CD14-positive monocyte (primary cell): ENCODE measurements around the gene ST6GALNAC2. TPM values are rescaled to one million over a fixed set of nuclear protein-coding genes. Genes with fewer than 3 reads are reported as not detected.

Source experiments
- DNase-seq, 3 donors: peaks; one replicate each; pipeline ENCODE4 v3.0.0-alpha.2; 2011 to 2022
- H2AFZ ChIP-seq: 2 replicates; pipeline ENCODE4 v1.6.0; 2012; ENCODE audit warnings: mild to moderate bottlenecking, low read depth, low read length, inconsistent platforms; ENCODE audit not compliant: insufficient read depth, poor library complexity, severe bottlenecking
- H3K27ac ChIP-seq, 2 donors: 1 replicate in 1 of 2; 2 replicates in 1 of 2; pipeline ENCODE4 v1.5.1; 2012 to 2013; ENCODE audit warnings: low read length in 2 of 2, control low read depth in 1 of 2, inconsistent platforms in 1 of 2, low read depth in 1 of 2, mild to moderate bottlenecking in 1 of 2
- H3K27me3 ChIP-seq, 2 donors: one replicate each; pipeline versions ENCODE4 v1.6.0 to v1.6.1; 2011 to 2013; ENCODE audit warnings: low read length in 2 of 2; ENCODE audit not compliant: control insufficient read depth in 2 of 2, insufficient read depth in 2 of 2
- H3K36me3 ChIP-seq, 2 donors: replicated peaks in 1 of 2; 1 replicate in 1 of 2; 2 replicates in 1 of 2; pipeline versions ENCODE4 v1.5.1 to v1.6.1; 2012 to 2013; ENCODE audit warnings: low read length in 2 of 2, control low read depth in 1 of 2, inconsistent platforms in 1 of 2, mild to moderate bottlenecking in 1 of 2; ENCODE audit not compliant: insufficient read depth in 2 of 2, control insufficient read depth in 1 of 2
- H3K4me1 ChIP-seq, 2 donors: 1 replicate in 1 of 2; 2 replicates in 1 of 2; pipeline versions ENCODE4 v1.5.1 to v1.6.1; 2012 to 2013; ENCODE audit warnings: low read length in 2 of 2, control low read depth in 1 of 2, inconsistent platforms in 1 of 2, mild to moderate bottlenecking in 1 of 2, moderate library complexity in 1 of 2; ENCODE audit not compliant: insufficient read depth in 2 of 2, control insufficient read depth in 1 of 2
- H3K4me2 ChIP-seq: replicated peaks from 2 replicates; pipeline ENCODE3; 2012; ENCODE audit warnings: low read length, moderate library complexity, mild to moderate bottlenecking; ENCODE audit not compliant: poor library complexity, severe bottlenecking; ENCODE audit errors: extremely low read depth
- H3K4me3 ChIP-seq, 3 experiments: fragments of 200-600 bp in 1 of 3; sonication (generic) in 1 of 3; replicated peaks in 1 of 3; 1 replicate in 2 of 3; 2 replicates in 1 of 3; pipeline ENCODE4 v1.5.1; 2011 to 2013; ENCODE audit warnings: low read length in 3 of 3, mild to moderate bottlenecking in 3 of 3, control low read depth in 2 of 3, low read depth in 2 of 3, inconsistent platforms in 1 of 3, moderate library complexity in 1 of 3
- H3K79me2 ChIP-seq: 2 replicates; pipeline ENCODE4 v1.6.0; 2012; ENCODE audit warnings: mild to moderate bottlenecking, control low read depth, inconsistent platforms, low read length, moderate library complexity; ENCODE audit not compliant: insufficient read depth
- H3K9ac ChIP-seq: 2 replicates; pipeline ENCODE4 v1.6.0; 2017; ENCODE audit warnings: low read length, mild to moderate bottlenecking; ENCODE audit not compliant: insufficient read depth, poor library complexity, severe bottlenecking
- H3K9me3 ChIP-seq, 2 donors: replicated peaks in 1 of 2; 1 replicate in 1 of 2; 2 replicates in 1 of 2; pipeline versions ENCODE4 v1.5.1 to v1.6.1; 2012 to 2013; ENCODE audit warnings: low read length in 2 of 2, control low read depth in 1 of 2; ENCODE audit not compliant: control insufficient read depth in 1 of 2, insufficient read depth in 1 of 2
- H4K20me1 ChIP-seq: 2 replicates; pipeline ENCODE4 v1.6.0; 2012; ENCODE audit warnings: mild to moderate bottlenecking, low read length, control low read depth, moderate library complexity; ENCODE audit not compliant: insufficient read depth
- H3K27ac Mint-ChIP-seq, 7 donors: one replicate each; pipeline ENCODE4 v1.8.0; 2020; ENCODE audit warnings: mild to moderate bottlenecking in 7 of 7, mixed read lengths in 7 of 7, moderate library complexity in 6 of 7, inconsistent platforms in 2 of 7
- H3K27me3 Mint-ChIP-seq, 3 donors: one replicate each; pipeline ENCODE4 v1.8.0; 2021 to 2022; ENCODE audit warnings: low read depth in 3 of 3, mild to moderate bottlenecking in 3 of 3, mixed read lengths in 3 of 3, moderate library complexity in 3 of 3, inconsistent platforms in 1 of 3
- H3K36me3 Mint-ChIP-seq, 2 donors: one replicate each; pipeline ENCODE4 v1.8.0; 2020; ENCODE audit warnings: mixed read lengths in 2 of 2, inconsistent platforms in 1 of 2, mild to moderate bottlenecking in 1 of 2
- H3K4me1 Mint-ChIP-seq: one replicate; pipeline ENCODE4 v1.8.0; 2020; ENCODE audit warnings: mild to moderate bottlenecking, mixed read lengths
- H3K4me3 Mint-ChIP-seq, 2 donors: one replicate each; pipeline ENCODE4 v1.8.0; 2020; ENCODE audit warnings: mild to moderate bottlenecking in 2 of 2, mixed read lengths in 2 of 2, moderate library complexity in 1 of 2
- H3K9me3 Mint-ChIP-seq, 7 donors: one replicate each; pipeline ENCODE4 v1.8.0; 2020 to 2022; ENCODE audit warnings: mixed read lengths in 7 of 7, mild to moderate bottlenecking in 6 of 7, moderate library complexity in 6 of 7, inconsistent platforms in 2 of 7
- CTCF ChIP-seq: fragments of 200-600 bp; IDR thresholded peaks from one replicate; pipeline ENCODE4 v1.8.0; 2022; ENCODE audit warnings: antibody characterized with exemption, mild to moderate bottlenecking
- WGBS: methylation state at CpG from one replicate; pipeline ENCODE4 v1.1.5; 2013; ENCODE audit warnings: missing lambda C conversion rate; ENCODE audit not compliant: insufficient coverage; 5-methylcytosine and 5-hydroxymethylcytosine counted together
- intact Hi-C, 2 donors: fragments of 100-400 bp; cut with micrococcal nuclease; formaldehyde crosslinking; loops; one replicate each; pipeline versions ENCODE4 v1.15.0 to v1.15.1; 2023
- polyA plus RNA-seq, 3 donors: library from polyadenylated mRNA; depleted of rRNA in 1 of 3; unstranded in 2 of 3; stranded (reverse) in 1 of 3; fragments of 300-500 nt in 2 of 3; fragments of >200 nt in 1 of 3; fragmentation: Illumina TruSeq in 2 of 3; gene quantifications; 1 replicate in 2 of 3; 2 replicates in 1 of 3; pipeline ENCODE4 v1.2.3, GENCODE V29; 2012 to 2021

The ST6GALNAC2 gene
- polyA plus RNA-seq, 3 donors = 8.3 to 11.8 (median 11.8) TPM

- no peak for TF ChIP-seq CTCF
- H3K9me3 Mint-ChIP-seq = peaks cover 2 to 10% (median 6%) of the 10 kb centered on the region in 7 donors
- H3K27ac ChIP-seq = no peak overlapping the region
- no peak for DNase-seq
- no peaks in the 10 kb centered on the region for H3K79me2 ChIP-seq
- peaks cover under 1 to 10% (median 5%) of the 10 kb centered on the region in 3 donors for H3K27me3 Mint-ChIP-seq
- peaks cover 4 to 6% of the 10 kb centered on the region in 2 donors for H3K4me1 ChIP-seq
- no peak overlapping the region for H3K27ac Mint-ChIP-seq
- WGBS = 96% methylated on average over 10 of the region's 11 CpGs
- no peaks in the 10 kb centered on the region for H3K9me3 ChIP-seq
- no peak overlapping the region for H2AFZ ChIP-seq
- peaks cover 0 to 22% of the 10 kb centered on the region in 2 donors for H3K36me3 Mint-ChIP-seq
- no peaks in the 10 kb centered on the region for H3K27me3 ChIP-seq
- H4K20me1 ChIP-seq = peaks cover 4% of the 10 kb centered on the region
- H3K4me3 Mint-ChIP-seq = no peak overlapping the region
- no peaks in the 10 kb centered on the region for H3K36me3 ChIP-seq
- H3K9ac ChIP-seq = no peak overlapping the region
- no peak overlapping the region for H3K4me2 ChIP-seq
- H3K4me1 Mint-ChIP-seq = peaks cover 13% of the 10 kb centered on the region
- no peak overlapping the region for H3K4me3 ChIP-seq
- intact Hi-C loops = no loop called here
These were observed 11.5 kb downstream of the ST6GALNAC2 start for GRCh38 chr17:76574166-76574565.

GRCh38 chr17:76573096-76573495 is 12.6 kb downstream of the ST6GALNAC2 start:
- Mint-ChIP-seq H3K9me3 (peaks cover 2 to 13% (median 6%) of the 10 kb centered on the region in 7 donors), H3K4me3 (no peak overlapping the region), H3K27ac (no peak overlapping the region), H3K4me1 (peaks cover 20% of the 10 kb centered on the region), H3K36me3 (peaks cover 0 to 21% of the 10 kb centered on the region in 2 donors), H3K27me3 (peaks cover 9 to 19% (median 12%) of the 10 kb centered on the region in 3 donors)
- WGBS = 87% methylated on average over 5 of the region's 10 CpGs
- no peaks in the 10 kb centered on the region for H3K9me3 ChIP-seq
- DNase-seq = no peak
- no peaks in the 10 kb centered on the region for H3K79me2 ChIP-seq
- no peak overlapping the region for H2AFZ ChIP-seq
- peaks cover 11 to 12% of the 10 kb centered on the region in 2 donors for H3K4me1 ChIP-seq
- H3K9ac ChIP-seq = no peak overlapping the region
- H3K4me3 ChIP-seq = no peak overlapping the region
- H3K36me3 ChIP-seq = no peaks in the 10 kb centered on the region
- H3K27ac ChIP-seq = no peak overlapping the region
- intact Hi-C loops = no loop called here
- peaks cover 7% of the 10 kb centered on the region for H4K20me1 ChIP-seq
- peaks cover 0 to 7% of the 10 kb centered on the region in 2 donors for H3K27me3 ChIP-seq
- no peak for TF ChIP-seq CTCF
- no peak overlapping the region for H3K4me2 ChIP-seq
